B cell (primary cell): ENCODE measurements around the gene LIG3.

ENCODE experiments used
- EZH2 ChIP-seq: IDR thresholded peaks from 2 replicates; pipeline ENCODE4 v1.6.1; 2012; ENCODE audit warnings: borderline replicate concordance, low read depth, mild to moderate bottlenecking, moderate library complexity, low read length; ENCODE audit not compliant: insufficient read depth, poor library complexity, severe bottlenecking
- TF ChIP-seq, protein P1 (sequence below): fragments of 200-600 bp; IDR thresholded peaks from one replicate; pipeline ENCODE4 v1.8.0; 2022; ENCODE audit warnings: antibody characterized with exemption, mild to moderate bottlenecking

GRCh38 chr17:35021520-35022380, 41.4 kb downstream of the LIG3 start:
- TF ChIP-seq, protein P1, sequence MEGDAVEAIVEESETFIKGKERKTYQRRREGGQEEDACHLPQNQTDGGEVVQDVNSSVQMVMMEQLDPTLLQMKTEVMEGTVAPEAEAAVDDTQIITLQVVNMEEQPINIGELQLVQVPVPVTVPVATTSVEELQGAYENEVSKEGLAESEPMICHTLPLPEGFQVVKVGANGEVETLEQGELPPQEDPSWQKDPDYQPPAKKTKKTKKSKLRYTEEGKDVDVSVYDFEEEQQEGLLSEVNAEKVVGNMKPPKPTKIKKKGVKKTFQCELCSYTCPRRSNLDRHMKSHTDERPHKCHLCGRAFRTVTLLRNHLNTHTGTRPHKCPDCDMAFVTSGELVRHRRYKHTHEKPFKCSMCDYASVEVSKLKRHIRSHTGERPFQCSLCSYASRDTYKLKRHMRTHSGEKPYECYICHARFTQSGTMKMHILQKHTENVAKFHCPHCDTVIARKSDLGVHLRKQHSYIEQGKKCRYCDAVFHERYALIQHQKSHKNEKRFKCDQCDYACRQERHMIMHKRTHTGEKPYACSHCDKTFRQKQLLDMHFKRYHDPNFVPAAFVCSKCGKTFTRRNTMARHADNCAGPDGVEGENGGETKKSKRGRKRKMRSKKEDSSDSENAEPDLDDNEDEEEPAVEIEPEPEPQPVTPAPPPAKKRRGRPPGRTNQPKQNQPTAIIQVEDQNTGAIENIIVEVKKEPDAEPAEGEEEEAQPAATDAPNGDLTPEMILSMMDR = no peak
- no peak for TF ChIP-seq EZH2
